DOHH2 (cell line): ENCODE data around the gene UBL4A.

Source experiments
- H3F3A ChIP-seq: fragments of 200-600 bp; sonication (generic), shearing (Covaris generic); 2 replicates; pipeline ENCODE4 v1.6.0; 2016; ENCODE audit warnings: antibody characterized with exemption, mild to moderate bottlenecking; ENCODE audit not compliant: control insufficient read depth, insufficient read depth
- H3K27ac ChIP-seq: fragments of 200-600 bp; sonication (generic); 2 replicates; pipeline ENCODE4 v1.5.1; 2014; ENCODE audit warnings: low read depth, mild to moderate bottlenecking, low read length, moderate library complexity
- H3K27me3 ChIP-seq: fragments of 200-600 bp; sonication (generic); 2 replicates; pipeline ENCODE4 v1.6.1; 2014; ENCODE audit warnings: mild to moderate bottlenecking, low read length, mixed read lengths; ENCODE audit not compliant: control insufficient read depth
- H3K36me3 ChIP-seq: fragments of 200-600 bp; sonication (generic); 2 replicates; pipeline ENCODE4 v1.6.1; 2014; ENCODE audit warnings: mild to moderate bottlenecking, low read length, moderate library complexity, mixed read lengths; ENCODE audit not compliant: control insufficient read depth
- H3K4me1 ChIP-seq: fragments of 200-600 bp; sonication (generic); 2 replicates; pipeline ENCODE4 v1.6.1; 2014; ENCODE audit warnings: mild to moderate bottlenecking, low read length, mixed read lengths; ENCODE audit not compliant: control insufficient read depth
- H3K4me2 ChIP-seq: fragments of 200-600 bp; sonication (generic); 2 replicates; pipeline ENCODE4 v1.6.0; 2014; ENCODE audit warnings: mild to moderate bottlenecking, low read length, moderate library complexity
- H3K4me3 ChIP-seq: fragments of 200-600 bp; sonication (generic); 2 replicates; pipeline ENCODE4 v1.5.1; 2014; ENCODE audit warnings: mild to moderate bottlenecking, low read length, mixed read lengths
- H3K79me2 ChIP-seq: fragments of 200-600 bp; sonication (generic); 2 replicates; pipeline ENCODE4 v1.6.1; 2014; ENCODE audit warnings: mild to moderate bottlenecking, low read length, mixed read lengths; ENCODE audit not compliant: control insufficient read depth
- H3K9me2 ChIP-seq: fragments of 200-600 bp; sonication (generic); replicated peaks from 2 replicates; pipeline ENCODE4 v1.6.1; 2014; ENCODE audit warnings: mild to moderate bottlenecking, low read length, mixed read lengths; ENCODE audit not compliant: control insufficient read depth
- H3K9me3 ChIP-seq: fragments of 200-600 bp; sonication (generic); 2 replicates; pipeline ENCODE4 v1.6.1; 2014; ENCODE audit warnings: antibody characterized with exemption, low read length, mixed read lengths; ENCODE audit not compliant: control insufficient read depth, insufficient read depth
- H4K20me1 ChIP-seq: fragments of 200-600 bp; sonication (generic); 2 replicates; pipeline ENCODE4 v1.6.0; 2014; ENCODE audit warnings: low read depth, mild to moderate bottlenecking, antibody characterized with exemption, low read length, moderate library complexity; ENCODE audit not compliant: control insufficient read depth, insufficient read depth
- EZH2phosphoT487 ChIP-seq: fragments of 200-600 bp; sonication (generic); IDR thresholded peaks from 2 replicates; pipeline ENCODE4 v1.6.1; 2017; ENCODE audit warnings: borderline replicate concordance, mild to moderate bottlenecking, antibody characterized with exemption, low read length, moderate library complexity, mixed read lengths
- TF ChIP-seq, protein P1 (sequence below): fragments of 200-600 bp; sonication (generic); IDR thresholded peaks from one replicate; pipeline ENCODE4 v1.5.1; 2014; ENCODE audit warnings: antibody characterized with exemption, mild to moderate bottlenecking, low read depth, low read length; ENCODE audit not compliant: poor library complexity, severe bottlenecking

The UBL4A gene

DNA sequence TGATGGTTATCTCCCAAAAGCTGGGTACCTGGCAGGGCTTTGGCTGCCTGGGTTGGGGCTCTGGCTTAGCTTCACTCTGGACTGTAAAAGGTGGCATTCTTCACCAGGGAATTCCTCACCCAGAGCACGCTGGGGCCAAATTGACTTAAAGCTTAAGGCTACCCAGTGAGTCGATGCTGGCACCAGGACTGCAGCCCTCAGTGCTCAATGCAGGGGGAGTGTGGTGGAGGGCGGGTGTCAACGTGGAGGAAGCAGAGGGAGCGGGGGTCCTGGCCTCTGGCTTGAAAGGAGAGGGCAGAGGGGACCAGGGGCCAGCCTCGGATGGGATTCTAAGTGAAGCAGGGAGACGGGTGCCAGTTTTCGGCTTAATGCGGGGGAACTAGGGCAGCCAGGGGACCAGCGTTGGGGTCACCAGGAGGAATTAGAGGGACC, 42.9 kb downstream of the UBL4A start:
- TF ChIP-seq, protein P1, sequence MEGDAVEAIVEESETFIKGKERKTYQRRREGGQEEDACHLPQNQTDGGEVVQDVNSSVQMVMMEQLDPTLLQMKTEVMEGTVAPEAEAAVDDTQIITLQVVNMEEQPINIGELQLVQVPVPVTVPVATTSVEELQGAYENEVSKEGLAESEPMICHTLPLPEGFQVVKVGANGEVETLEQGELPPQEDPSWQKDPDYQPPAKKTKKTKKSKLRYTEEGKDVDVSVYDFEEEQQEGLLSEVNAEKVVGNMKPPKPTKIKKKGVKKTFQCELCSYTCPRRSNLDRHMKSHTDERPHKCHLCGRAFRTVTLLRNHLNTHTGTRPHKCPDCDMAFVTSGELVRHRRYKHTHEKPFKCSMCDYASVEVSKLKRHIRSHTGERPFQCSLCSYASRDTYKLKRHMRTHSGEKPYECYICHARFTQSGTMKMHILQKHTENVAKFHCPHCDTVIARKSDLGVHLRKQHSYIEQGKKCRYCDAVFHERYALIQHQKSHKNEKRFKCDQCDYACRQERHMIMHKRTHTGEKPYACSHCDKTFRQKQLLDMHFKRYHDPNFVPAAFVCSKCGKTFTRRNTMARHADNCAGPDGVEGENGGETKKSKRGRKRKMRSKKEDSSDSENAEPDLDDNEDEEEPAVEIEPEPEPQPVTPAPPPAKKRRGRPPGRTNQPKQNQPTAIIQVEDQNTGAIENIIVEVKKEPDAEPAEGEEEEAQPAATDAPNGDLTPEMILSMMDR: no peak
- no peak for TF ChIP-seq EZH2phosphoT487
- no peaks in the 10 kb centered on the region for H3K27me3 ChIP-seq
- peaks cover 15% of the 10 kb centered on the region for H3K4me1 ChIP-seq
- peaks cover 7% of the 10 kb centered on the region for H3K79me2 ChIP-seq
- H3F3A ChIP-seq: peaks cover 2% of the 10 kb centered on the region; the same call in 1 of the 2 replicates
- H3K4me2 ChIP-seq: peak overlapping the region; percentile 63
- no peaks in the 10 kb centered on the region for H3K9me3 ChIP-seq
- no peaks in the 10 kb centered on the region for H4K20me1 ChIP-seq
- peaks cover 14% of the 10 kb centered on the region for H3K36me3 ChIP-seq
- no peaks in the 10 kb centered on the region for H3K9me2 ChIP-seq
- peak overlapping the region; percentile 62 for H3K4me3 ChIP-seq
- no peak overlapping the region for H3K27ac ChIP-seq

DNA sequence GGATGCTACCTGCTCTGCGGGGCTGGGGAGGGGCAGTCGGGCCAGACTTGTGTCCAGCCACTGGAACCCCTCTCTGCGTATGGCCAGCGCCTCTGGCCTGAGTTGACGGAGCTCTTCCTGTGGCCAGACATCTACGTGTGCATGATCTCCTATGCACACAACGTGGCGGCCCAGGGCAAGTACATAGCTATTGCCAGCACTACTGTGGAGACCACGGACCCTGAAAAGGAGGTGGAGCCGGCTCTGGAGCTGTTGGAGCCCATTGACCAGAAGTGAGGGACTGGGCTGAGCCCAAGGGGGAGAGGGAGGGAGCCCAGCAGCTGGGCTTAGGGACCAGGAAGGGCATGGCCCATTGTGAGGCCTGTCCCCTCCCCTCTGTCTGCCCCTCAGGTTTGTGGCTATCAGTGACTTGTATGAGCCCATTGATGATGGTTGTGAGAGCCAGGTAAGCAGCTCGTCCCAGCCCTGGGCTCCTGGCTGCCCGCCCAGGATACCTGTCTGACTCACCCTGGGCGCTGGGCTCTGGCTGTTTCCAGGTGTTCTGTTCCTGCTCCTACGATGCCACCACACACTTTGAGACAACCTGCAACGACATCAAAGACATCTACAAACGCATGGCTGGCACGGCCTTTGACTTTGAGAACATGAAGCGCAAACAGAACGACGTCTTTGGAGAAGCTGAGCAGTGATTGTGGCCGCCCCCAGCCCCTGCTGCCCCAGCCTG, 44.3 kb downstream of the UBL4A start:
- no peaks in the 10 kb centered on the region for H3K9me2 ChIP-seq
- H3K27ac ChIP-seq: no peak overlapping the region
- peaks cover 14% of the 10 kb centered on the region for H3K36me3 ChIP-seq
- no peaks in the 10 kb centered on the region for H4K20me1 ChIP-seq
- TF ChIP-seq, protein P1: no peak
- no peak for TF ChIP-seq EZH2phosphoT487
- H3K4me3 ChIP-seq: no peak overlapping the region
- H3K9me3 ChIP-seq: no peaks in the 10 kb centered on the region
- H3K79me2 ChIP-seq: peaks cover 21% of the 10 kb centered on the region
- H3K4me1 ChIP-seq: peaks cover 22% of the 10 kb centered on the region
- H3K4me2 ChIP-seq: no peak overlapping the region
- H3K27me3 ChIP-seq: no peaks in the 10 kb centered on the region
- peaks cover 2% of the 10 kb centered on the region; the same call in 1 of the 2 replicates for H3F3A ChIP-seq

DNA sequence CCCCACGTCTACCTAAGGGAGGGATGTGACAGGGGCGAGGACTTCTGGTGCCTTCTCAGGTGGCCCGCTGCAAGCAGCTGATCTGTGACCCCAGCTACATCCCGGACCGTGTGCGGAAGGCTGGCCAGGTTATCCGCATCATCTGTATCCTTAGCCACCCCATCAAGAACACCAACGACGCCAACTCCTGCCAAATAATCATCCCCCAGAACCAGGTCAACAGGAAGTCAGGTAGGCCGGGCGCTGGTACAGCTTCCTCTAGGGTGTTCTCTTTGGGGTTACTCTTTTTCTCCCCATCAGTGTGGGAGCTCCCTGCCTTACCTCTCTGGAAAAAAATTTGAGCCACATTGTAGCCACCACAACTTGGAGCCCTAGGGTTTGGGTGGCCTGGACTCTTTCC, 44.9 kb downstream of the UBL4A start:
- Histone ChIP-seq H3K4me1 (peaks cover 22% of the 10 kb centered on the region), H3K9me3 (no peaks in the 10 kb centered on the region), H3K27me3 (no peaks in the 10 kb centered on the region), H3K27ac (no peak overlapping the region), H3K4me3 (no peak overlapping the region), H3K79me2 (peaks cover 23% of the 10 kb centered on the region), H3K9me2 (no peaks in the 10 kb centered on the region), H3K36me3 (peaks cover 14% of the 10 kb centered on the region), H3F3A (peaks cover 2% of the 10 kb centered on the region; the same call in 1 of the 2 replicates), H3K4me2 (no peak overlapping the region), H4K20me1 (no peaks in the 10 kb centered on the region)
- TF ChIP-seq, protein P1: no peak
